GM18511 (cell line): Measurements from ENCODE around the gene LBHD2.
"Not testable (repeated sequence)": the region's sequence is repeated elsewhere in the genome, so short reads cannot be mapped to it uniquely, and the experiment has no call there.

Experiments used
- ATAC-seq: cut with Tn5 transposase; IDR thresholded peaks from one replicate; pipeline ENCODE4 v1.9.1; 2021; ENCODE audit warnings: mild to moderate bottlenecking, moderate library complexity; ENCODE audit not compliant: unreplicated experiment

The LBHD2 gene

GRCh38 chr14:103102689-103103260 is 18.8 kb downstream of the LBHD2 start:
- ATAC-seq = no peak

DNA sequence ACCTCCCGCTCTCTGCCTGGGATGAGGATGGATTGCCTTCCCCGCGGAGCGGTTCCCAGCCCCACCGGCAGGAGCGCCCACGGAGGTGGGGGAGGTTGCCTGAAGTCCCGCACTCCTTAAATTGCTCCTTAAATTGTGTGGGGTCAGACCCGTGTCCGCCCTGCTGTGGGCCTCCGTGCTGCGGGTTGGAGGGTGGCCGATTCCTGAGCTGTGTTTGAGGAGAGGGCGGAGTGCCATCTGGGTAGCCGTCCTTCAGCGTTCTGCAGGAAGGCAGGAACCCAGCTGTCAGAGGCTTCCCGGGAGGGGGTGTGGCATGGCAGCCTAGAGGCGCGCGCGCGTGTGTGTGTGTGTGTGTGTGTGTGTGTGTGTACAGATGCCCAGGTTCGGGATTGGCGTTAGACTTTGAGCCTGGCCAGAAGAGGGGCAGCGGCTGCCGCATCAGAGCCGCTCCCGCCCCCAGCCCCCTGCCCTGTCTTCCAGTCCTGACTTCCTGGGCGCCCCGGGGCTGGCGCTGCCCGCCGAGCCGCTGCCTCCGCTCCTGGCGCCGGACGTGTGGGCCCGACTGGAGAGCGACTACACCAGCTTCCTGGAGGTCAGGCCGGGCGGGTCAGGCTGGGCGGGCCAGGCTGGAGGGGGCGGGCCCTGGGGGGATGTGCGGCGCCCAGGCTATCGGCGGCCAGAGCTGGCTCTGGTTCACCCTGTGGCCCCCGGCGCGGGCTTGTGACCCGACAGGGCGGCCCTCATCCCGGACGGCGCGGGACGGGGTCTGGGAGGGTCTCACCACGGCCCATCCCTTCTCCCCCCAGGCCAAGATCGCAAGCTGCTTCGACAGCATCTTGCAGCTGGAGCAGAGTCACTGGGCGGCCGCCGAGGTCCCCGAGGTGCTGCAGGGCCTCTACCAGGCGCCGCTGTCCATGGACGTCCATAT is 19.7 kb downstream of the LBHD2 start:
- no peak for ATAC-seq

GRCh38 chr14:103104389-103104653 is 20.3 kb downstream of the LBHD2 start:
- no peak for ATAC-seq

DNA sequence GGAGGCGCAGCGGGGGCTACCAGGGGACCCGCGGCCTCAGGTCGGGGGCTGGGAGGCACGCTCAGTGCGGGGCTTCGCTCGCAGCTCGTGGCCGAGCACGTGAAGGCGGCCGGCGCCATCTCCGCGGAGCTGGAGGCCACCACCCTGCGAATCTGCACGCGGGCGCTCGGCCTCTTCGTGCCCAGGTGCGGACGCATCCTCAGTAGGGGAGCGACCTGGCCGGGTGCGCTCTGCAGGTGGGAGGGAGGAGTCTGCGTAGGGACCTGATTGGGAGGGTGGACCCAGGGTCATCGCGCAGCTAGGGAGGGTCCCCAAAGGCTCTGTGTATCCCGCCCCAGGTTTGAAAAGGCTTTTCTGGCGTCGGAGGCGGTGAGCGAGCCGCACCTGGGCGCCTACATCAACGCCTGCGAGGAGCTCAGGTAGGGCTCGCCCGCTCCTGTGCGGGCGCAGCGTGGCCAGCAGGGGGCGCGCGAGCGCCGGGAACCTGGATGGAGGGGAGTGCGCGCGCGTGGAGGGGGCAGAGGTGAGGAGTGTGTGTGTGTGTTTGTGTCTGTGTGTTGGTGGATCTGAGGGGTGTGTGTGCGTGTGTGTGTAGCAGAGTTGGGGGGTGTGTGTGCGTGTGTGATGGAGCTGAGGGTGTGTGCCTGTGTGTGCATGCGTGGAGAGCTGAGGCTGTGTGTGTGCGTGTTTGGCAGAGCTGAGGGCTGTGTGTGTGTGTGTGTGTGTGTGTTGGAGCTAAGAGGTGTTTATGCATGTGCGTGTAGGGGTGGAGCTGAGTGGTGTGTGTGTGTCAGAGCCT is 20.8 kb downstream of the LBHD2 start:
- no peak for ATAC-seq

GRCh38 chr14:103105580-103106150 is 21.7 kb downstream of the LBHD2 start:
- no peak for ATAC-seq

GRCh38 chr14:103107455-103107854 is 23.4 kb downstream of the LBHD2 start:
- no peak for ATAC-seq

DNA sequence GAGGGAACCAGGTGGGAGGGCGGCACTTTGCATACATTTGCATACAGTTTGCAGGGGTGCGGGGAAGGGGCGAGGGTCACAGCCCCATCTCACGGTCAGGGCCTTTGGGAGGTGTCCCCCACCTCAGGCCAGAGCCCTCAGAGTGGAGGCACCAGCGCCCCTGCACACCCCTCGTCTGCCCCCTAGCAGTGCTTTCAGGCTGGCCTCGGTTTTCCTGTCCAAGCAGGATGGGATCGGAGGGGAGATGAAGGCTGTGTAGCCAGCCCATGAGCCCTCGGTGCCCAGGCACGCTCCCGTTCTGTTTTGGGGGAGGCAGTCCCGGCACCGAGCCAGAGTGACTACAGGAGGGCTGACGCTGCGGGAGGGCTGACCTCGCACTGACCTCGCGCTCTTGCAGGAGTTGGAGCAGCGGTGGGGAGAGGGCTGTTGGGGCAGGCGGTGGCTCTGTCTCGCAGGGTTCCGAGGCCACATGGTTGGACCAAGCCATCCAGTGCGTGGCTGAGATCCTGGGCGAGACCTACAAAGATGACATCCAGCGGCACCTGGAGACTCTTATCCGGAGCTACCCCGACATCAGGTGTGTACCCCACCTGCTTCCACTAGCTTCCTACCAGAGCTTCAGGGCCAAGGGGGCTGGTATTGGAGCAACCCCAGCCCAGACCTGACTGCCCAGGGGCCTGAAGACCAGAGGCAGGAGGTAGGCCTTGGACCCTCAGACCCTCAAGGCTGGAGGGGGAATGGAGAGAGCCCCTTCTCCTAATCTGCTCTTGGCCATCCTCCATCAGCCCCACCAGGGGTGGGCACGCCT is 24.1 kb downstream of the LBHD2 start:
- no peak for ATAC-seq

DNA sequence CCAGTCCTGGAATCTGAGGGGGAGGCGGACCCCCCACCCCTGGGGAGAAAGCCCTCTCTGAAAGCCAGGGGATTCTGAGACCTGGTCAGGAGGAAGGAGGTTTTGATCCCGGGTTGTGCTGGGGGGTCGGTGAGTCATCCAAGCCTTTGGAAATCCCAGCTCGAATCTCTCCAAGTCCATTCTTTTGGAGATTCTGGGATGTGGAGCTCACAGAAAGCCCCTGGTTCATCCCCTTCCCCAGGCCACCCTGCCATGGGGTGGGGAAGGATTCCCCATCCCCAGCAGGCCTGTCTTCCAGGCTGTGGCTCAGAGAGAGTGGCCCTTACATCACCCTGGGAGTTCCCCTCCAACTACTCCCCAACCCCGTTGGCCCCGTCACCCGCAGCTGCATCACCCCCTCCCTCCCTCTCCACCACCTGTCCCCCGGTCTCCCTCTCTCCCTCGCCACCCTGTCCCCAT is 24.8 kb downstream of the LBHD2 start:
- ATAC-seq = peak; percentile 60

- ATAC-seq = no peak
These were observed 25.8 kb downstream of the LBHD2 start for GRCh38 chr14:103109535-103110441.

DNA sequence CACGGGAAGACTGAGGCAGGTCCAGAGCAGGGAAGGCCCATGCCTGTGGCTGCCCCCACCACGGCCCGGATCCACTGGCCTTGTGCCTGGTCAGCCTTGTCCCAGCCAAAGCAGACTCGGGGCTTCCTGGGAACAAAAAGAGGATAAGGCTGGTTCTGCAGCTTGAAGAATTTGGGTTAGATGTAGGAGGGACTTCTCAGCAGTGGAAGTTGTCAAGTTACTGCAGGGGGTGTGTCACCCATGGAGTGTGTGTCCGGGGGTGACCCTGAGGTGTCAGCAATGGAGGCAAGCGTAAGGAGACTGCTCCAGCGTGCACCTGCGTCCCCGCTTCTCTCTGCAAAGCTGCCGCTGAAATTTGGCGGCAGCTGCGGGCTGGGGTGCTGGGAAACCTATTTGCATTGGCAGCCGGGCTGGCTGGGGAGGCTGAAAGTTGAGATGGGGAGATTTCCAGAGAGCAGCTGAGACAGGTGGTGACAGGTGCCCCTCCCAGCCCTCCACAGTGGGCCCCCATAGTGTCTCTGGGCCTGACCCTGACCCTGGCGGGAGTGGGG is 26.7 kb downstream of the LBHD2 start:
- no peak for ATAC-seq

DNA sequence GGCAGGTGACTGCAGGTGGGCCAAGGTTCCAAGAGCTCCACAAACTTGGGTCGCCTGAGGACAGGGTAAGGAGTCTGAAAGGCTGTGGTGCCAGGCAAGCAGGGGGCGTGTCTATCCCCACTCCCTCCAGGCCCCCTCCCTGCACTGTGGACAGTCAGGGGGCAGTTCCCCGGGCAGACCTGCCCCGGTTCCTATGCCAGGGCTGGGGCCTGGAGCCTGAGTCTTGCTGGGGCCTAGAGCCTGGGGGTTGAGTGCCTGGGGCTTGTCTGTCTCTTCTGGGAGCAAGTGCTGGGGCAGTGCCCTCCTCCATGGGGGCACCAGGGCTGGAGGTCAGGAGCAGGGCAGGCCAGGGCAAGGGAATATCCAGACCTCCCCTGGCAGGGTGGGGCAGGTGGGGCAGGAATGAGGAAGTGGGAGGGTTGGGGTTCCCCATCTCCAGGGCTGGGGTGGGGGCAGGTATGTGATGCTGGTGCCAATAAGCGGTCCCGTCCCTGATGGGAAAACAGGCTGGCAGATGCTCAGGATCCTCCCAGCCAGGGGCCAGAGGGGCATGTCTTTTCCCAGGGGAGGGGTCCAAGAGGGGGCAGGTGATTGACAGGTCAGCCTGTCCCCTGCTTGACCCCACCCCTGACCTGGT is 27.3 kb downstream of the LBHD2 start:
- ATAC-seq = no peak

DNA sequence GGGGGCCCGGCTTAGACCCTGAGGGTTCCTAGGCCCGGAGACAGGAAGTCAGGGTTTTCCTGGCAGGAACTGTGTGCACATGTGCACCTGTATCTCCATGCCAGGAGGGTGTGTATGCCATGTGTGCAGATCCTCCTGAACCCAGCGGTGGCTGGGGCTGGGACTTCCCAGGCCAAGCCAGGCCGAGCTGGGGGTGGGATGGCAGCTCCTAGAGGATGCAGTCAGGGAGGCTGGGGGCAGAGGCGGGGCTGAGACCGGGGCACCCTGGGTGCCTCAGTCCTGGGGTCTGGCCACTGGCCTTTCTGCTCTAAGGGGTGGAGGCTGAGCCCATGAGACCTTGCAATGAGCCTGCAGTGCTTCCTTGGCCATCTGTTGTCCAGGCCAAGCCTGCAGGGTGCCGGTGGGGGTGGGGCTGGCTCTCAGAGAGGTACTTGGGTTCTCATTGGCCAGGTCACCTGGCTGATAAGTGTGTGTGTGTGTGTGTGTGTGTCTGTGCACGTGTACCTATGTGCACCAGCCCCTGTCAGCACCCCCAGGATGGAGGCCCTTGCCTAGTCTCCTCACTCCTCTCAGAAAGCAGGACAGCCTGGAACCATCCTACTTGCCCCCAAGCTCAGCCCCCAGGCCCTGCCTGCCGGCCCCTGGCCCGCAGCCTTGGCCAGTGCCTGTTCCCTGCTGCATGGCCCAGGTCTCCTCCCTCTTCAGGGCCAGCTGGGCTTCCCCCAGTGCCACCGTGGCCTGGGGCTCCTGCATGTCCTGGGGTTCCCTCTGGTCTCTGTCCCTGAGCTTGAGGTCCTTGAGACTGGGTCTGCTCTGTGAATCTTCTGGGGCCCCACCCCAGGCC is 28.6 kb downstream of the LBHD2 start:
- no peak for ATAC-seq

DNA sequence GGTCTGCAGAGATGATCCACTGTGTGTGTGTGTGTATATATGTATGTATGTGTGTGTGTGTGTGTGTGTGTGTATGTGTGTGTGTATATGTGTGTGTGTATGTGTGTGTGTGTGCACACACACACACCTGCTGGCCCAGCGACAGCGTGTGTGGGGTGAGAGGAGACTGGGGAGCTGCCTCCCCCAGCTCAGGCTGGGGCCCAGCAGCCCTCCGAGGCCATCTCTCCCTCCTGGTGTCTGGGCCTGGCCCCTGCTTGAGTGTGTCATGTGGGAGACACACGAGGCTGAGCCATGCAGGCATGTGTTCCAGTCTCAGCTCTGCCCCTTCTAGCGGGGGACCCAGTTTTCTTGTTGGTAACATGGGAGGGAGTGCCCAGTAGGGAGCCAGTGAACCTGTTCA is 29.3 kb downstream of the LBHD2 start:
- ATAC-seq = no peak

- no peak for ATAC-seq
These were observed 29.8 kb downstream of the LBHD2 start for GRCh38 chr14:103113774-103114173.

DNA sequence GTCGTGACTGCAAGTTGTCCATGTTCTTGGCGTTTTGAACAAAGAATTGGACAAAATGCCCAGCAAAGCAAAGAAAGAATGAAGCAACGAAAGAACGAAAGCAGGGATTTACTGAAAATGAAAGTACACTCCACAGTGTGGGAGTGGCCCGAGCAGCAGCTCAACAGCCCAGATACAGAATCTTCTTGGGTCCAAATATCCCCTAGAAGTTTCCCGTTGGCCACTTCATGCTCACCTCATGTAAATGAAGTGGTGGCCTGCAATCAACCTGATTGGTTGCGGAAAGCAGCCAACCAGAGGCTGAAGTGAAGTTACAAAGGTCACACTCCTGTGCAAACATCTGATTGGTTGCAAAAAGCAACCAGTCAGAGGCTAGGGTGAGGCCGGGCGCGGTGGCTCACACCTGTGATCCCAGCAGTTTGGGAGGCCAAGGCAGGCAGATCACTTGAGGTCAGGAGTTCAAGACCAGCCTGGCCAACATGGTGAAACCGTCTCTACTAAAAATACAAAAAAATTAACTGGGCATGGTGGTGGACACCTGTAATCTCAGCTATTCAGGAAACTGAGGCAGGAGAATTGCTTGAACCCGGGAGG is 31.2 kb downstream of the LBHD2 start:
- not testable (repeated sequence) for ATAC-seq

GRCh38 chr14:103115845-103116572 is 32.0 kb downstream of the LBHD2 start:
- ATAC-seq = no peak

GRCh38 chr14:103116636-103117035 is 32.6 kb downstream of the LBHD2 start:
- no peak for ATAC-seq
